GM18520 (cell line): ENCODE data around the gene NLRP4.
"Not testable (repeated sequence)": the region's sequence is repeated elsewhere in the genome, so short reads cannot be mapped to it uniquely, and the experiment has no call there.

Experiments
- ATAC-seq: cut with Tn5 transposase; IDR thresholded peaks from one replicate; pipeline ENCODE4 v1.9.1; 2021; ENCODE audit not compliant: unreplicated experiment

Gene NLRP4

DNA sequence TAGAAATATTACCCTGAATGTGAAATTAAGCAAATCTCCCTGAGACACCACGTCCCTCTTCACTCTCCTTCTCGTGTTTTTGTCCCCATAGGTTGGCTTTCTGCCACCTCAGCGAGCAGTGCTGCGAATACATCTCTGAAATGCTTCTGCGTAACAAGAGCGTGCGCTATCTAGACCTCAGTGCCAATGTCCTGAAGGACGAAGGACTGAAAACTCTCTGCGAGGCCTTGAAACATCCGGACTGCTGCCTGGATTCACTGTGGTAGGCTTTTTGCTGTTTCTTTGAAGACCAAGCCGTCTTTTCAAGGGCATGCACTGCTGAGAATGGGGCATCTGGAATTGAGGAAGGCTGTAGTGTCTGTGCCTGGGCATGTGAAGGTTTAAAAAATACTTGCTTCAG, 34.4 kb downstream of the NLRP4 start:
- ATAC-seq, result no peak

DNA sequence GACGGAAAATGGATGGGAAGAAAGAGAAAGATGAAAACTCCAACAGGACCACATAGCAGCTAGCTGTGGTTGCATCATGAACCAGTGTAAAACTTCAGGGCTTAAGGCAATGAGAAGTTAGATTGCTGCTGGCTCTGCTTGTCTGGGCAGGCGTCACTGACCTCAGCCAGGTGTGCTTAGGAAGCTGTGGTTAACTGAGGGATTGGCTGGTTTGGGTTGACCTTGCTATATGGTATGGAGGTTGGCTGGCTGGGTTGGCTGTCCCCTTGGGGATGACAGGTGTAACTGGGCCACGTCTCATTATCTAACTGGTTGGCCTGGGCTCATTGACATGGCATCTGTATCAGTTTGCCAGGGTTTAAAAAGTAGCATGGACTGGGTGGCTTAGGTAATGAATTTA, 40.9 kb downstream of the NLRP4 start:
- ATAC-seq, result no peak

DNA sequence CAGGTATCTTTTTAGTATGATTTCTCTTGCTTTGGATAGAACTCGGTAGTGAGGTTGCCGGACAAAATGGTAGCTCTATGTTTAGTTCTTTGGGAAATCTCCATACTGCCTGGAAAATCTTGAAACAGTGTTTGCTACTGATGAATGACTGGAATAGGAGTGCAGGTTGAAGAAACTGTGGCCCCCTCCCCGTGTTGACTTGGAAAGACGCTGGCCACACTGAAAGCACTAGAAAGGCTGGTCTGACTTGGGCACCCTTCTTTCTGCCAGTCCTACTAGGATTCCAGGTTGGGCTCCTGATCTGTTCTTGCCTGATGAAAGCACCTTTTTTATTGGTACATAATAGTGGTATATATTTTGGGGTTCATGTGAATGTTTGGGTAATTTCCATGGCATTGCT, 46.3 kb downstream of the NLRP4 start:
- no peak for ATAC-seq

DNA sequence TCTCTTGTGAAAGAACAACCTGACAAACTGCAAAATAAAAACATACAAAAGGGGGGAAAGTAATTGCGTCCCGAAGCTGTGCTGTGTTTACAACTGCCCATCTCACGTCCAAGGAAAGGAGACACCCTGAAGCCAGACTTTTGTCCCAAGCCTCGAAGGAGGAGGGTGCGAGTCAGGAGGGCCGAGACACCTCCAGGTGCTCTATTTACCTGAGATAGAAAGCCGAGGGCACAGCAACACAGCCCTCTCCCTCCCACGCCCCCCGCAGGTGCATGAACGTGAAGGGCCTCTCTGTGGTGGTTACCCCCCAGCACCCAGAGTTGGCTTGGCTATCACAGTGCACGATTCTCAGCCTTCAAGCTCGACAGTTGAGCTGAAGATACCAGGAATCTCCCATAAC, 62.6 kb downstream of the NLRP4 start:
- ATAC-seq, result no peak

DNA sequence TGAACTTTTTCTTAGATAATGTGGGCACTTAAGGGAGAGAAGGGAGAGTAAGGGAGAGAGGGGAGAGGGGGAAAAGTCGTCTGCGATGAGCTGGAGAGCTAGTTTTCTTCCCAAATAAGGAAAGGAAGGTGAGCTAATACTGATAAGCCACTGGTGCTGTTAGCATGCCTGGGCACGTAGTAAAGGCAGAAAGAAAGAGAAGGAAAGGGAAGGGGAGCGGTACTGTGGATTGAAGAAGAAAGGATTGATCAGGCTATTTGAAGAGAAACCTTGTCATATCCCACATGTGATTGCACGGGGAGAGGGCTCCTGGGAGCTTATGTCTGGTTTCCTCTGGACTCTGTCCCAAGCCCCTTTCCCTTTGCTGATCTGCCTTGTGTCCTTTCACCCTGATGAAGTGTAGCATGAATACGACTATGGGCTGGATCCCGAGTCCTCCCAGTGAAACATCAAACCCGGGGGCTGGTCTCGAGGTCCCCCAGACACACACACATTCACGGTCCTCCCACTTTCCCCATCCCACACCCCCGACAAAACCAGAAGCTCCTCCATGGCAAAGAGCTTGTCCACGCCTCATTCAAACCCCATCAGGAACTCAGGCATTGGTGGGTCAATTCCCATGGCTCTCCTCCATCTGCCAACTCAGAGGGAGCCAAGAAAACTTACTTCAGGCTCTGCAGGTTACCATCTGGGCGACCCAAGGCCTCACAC, 65.2 kb downstream of the NLRP4 start:
- ATAC-seq, result no peak

DNA sequence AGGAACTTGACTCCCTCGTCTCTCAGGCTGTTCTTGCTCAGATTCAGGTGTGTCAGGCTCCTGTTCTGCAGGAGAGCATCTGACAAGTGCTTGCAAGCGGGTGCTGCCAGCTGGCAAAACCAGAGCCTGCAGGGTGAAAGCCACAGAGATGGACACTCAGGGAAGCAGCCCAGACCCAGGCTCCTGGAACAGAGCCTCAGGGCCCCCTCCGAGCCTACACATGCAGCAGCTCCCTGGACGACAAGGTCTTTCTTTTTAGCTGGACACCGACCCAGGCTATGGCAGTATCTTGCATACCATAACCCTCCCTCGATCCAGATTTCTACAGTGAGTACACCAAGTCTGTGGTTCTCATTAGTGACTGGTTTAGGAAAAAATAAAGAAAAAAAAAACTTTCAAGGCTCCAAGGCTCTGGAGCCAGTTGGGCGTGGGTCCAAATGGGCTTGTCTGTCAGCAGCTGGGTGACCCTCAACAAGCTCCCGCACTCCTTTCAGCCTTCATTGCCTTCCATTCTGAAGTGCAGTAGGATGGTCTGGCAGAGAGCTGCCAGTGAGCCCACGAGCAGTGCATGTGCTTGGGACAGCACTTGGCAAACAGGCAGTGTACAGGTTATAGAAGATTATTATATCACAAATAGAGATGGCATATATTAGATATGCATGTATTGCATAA, 65.9 kb downstream of the NLRP4 start:
- ATAC-seq, result no peak

DNA sequence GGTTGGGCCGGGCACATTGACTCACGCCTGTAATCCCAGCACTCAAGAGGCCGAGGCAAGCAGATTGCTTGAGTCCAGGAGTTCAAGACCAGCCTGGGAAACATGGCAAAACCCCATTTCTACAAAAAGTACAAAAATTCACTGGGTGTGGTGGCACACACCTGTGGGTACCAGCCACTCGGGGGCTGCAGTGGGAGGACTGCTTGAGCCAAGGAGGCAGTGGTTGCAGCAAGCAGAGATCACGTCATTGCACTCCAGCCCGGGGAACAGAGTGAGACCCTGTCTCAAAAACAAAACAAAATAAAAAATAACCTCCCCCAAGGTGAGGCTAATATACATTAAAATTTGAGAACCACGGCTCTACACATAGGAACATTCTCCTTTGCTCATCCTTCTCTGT, 70.9 kb downstream of the NLRP4 start:
- ATAC-seq, result no peak

DNA sequence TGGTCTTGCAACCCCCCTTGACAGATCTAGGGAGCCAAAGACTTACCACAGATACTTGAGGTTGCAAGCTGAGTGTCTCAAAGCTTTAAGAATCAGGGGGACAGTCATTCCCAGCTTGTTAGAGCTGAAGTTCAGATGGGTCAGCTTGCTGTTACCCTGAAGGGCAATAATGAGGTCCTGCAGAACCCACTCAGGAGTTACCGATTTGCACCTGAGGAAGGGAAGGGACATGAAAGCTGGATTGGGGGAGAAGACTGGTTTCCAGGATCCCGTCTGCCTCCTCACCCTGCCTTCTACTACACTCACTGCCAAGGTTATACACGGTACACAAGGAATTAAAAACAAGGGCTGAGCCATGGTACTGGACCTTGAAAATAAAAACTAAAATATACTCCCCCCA, 71.4 kb downstream of the NLRP4 start:
- no peak for ATAC-seq

DNA sequence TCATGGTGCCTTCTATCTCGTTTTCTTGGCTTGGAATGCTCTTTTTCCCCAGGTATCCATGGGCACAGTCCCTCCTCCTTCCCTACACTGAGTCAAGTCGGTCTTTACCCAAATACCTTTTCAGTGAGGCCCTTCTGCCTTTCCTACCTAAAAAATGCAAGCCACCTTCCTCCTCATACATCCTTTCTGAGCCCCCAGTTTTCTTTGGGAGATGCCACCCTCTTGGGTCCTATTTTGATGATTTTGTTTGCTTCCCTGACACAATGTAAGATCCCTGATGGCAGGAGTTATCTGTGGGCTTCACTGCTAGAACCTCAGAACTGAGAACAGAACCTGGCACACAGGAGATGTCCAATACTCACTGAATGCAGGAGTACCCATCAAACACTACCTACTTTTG, 73.5 kb downstream of the NLRP4 start:
- ATAC-seq, result no peak

DNA sequence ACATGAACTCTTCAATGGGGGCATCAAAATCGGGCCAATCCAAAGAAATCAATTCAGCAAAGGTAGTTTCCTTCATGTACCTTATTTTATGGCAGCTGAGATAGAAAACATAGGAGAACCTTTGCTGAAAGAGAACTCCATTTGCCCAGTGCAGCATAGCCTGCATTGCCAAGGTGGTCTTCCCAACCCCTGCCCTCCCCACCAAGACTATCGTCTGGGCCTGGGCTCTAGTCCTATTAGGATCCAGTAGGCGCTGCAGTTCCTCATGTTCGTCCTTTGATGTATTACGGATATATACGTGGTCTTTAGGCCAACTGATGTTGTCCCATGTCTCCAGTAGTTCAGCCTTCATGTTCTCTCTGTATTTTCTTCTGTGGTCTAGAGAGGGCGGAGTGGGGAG, 76.6 kb downstream of the NLRP4 start:
- ATAC-seq, result no peak

DNA sequence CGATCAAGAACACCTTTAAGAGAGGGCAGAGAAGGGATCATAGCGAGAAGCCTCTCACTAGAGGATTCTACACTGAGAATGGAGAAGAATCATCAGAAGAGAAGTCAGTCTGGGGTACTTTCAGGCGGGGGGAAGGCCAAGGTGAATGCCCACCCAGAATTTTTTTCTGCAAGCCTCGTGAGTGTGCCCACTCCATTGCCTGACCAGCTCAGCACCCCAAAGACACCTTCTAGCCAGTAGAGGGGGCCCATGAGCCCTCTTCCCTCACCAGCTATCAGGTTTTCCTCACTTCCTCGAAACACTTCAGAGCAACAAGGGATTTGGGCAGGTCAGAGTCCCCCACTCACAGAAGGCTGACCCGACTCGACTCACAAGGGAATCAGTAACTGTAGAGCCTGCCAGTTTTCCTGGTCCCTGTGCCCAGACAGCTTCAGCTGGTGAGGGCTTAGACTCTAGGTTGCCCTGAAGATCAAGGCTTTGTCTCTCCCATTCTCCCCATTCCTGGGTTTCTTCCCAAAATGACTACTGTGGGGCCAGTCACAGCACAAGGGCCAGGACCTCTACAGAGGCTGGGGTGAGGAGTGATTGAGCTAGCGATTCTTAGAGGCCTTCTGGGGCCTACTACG, 77.4 kb downstream of the NLRP4 start:
- no peak for ATAC-seq

DNA sequence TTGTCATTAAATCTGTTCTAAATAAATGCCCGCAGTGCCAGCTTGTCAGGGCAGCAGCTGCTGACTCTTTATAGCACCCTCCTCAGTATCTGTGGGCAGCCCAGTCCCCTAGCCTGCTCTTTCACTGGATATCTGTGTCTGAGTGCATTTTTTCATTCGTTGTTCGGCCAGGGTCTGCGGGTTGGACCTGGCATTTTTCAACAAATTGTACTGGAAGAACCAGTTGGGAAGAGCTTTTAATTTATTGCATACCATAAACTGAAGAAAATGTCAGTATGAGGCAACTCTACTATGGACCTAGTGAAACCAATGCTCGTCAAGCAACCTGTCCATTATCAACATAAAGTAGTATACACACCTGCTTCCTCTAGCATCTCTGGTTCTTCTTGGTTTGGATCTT, 87.2 kb downstream of the NLRP4 start:
- ATAC-seq, result no peak

DNA sequence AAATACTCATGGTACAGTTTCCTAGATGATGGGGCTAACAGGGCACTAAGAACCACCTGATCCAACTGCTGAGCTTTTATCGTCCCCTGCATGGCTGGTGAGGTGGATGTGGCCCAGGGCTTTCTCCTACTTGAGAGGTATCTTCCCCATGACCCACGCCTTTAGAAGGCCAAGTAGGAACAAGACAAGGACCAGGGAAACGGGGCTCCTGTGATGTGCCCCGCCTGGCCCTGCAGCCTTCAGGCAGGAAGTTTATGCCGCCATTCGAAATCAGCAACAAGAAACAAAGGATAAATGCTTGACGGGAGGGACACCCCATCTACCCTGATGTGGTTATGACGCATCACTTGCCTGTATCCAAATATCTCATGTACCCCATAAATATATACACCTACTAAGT, 91.7 kb downstream of the NLRP4 start:
- ATAC-seq, result no peak

DNA sequence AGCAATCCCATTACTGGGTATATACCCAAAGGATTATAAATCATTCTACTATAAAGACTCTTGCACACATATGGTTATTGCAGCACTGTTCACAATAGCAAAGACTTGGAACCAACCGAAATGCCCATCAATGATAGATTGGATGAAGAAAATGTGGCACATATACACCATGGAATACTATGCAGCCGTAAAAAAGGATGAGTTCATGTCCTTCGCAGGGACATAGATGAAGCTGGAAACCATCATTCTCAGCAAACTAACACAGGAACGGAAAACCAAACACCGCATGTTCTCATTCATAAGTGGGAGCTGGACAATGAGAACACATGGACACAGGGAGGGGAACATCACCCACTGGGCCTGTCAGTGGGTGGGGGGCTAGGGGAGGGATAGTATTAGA, 92.9 kb downstream of the NLRP4 start:
- not testable (repeated sequence) for ATAC-seq

DNA sequence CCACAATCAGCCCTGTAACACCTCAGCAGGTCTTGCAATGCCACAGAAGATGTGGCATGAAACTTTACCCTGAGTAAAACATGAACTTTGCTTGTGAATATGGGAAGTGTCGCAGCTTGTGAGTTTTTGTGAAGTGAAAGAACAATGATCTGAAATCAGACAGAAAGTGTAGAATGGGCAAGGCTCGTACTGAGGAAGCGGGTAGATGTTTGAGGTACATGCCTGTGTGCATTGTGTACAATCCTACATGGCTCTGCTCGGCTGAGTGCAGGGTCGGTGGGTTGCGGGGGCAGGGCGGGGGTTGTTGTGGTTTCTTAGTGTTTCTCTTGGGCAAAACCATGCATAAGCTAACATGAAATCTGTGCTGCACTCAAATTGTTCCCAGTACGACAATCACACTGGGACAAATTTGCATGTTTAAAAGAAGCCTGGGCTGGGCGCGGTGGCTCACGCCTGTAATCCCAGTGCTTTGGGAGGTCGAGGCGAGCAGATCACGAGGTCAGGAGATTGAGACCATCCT, 94.7 kb downstream of the NLRP4 start:
- ATAC-seq, result no peak
